Loucy (cell line): ENCODE measurements around the gene FCGR3B.
"Not testable (repeated sequence)": the region's sequence is repeated elsewhere in the genome, so short reads cannot be mapped to it uniquely, and the experiment has no call there.

Experiments used
- EZH2phosphoT487 ChIP-seq: fragments of 200-600 bp; IDR thresholded peaks from 2 replicates; pipeline ENCODE4 v1.6.1; 2018; ENCODE audit warnings: antibody characterized with exemption, mild to moderate bottlenecking, moderate library complexity, borderline replicate concordance
- TF ChIP-seq, protein P1 (sequence below): fragments of 200-600 bp; sonication (generic); conservative IDR thresholded peaks from 2 replicates; pipeline ENCODE4 v1.5.1; 2014; ENCODE audit warnings: mild to moderate bottlenecking, antibody characterized with exemption, low read length

GRCh38 chr1:161647507-161648360, 16.8 kb upstream of the FCGR3B start:
- TF ChIP-seq, protein P1, sequence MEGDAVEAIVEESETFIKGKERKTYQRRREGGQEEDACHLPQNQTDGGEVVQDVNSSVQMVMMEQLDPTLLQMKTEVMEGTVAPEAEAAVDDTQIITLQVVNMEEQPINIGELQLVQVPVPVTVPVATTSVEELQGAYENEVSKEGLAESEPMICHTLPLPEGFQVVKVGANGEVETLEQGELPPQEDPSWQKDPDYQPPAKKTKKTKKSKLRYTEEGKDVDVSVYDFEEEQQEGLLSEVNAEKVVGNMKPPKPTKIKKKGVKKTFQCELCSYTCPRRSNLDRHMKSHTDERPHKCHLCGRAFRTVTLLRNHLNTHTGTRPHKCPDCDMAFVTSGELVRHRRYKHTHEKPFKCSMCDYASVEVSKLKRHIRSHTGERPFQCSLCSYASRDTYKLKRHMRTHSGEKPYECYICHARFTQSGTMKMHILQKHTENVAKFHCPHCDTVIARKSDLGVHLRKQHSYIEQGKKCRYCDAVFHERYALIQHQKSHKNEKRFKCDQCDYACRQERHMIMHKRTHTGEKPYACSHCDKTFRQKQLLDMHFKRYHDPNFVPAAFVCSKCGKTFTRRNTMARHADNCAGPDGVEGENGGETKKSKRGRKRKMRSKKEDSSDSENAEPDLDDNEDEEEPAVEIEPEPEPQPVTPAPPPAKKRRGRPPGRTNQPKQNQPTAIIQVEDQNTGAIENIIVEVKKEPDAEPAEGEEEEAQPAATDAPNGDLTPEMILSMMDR = peak; percentile 67
- not testable (repeated sequence) for TF ChIP-seq EZH2phosphoT487
